Gastroesophageal sphincter (tissue), 4 donors: ENCODE data around the gene CARD14. TPM values are rescaled to one million over a fixed set of nuclear protein-coding genes. Genes with fewer than 3 reads are reported as not detected.

Experiments
- ATAC-seq: fragments of 150-250 bp; one replicate; pipeline ENCODE4 v1.9.1; 2016; ENCODE audit warnings: mild to moderate bottlenecking, moderate library complexity
- H3K27ac ChIP-seq, 4 donors: fragments of 200-600 bp; sonication (generic) in 3 of 4; 1 replicate in 3 of 4; 2 replicates in 1 of 4; pipeline ENCODE4 v1.5.1; 2016 to 2019
- H3K27me3 ChIP-seq: fragments of 200-600 bp; sonication (generic); one replicate; pipeline ENCODE4 v1.5.1; 2019
- H3K36me3 ChIP-seq, 2 donors: fragments of 200-600 bp; sonication (generic); one replicate each; pipeline ENCODE4 v1.5.1; 2019; ENCODE audit warnings: control low read depth in 1 of 2
- H3K4me1 ChIP-seq, 3 donors: fragments of 200-600 bp; sonication (generic); 1 replicate in 2 of 3; 2 replicates in 1 of 3; pipeline ENCODE4 v1.5.1; 2016 to 2019; ENCODE audit warnings: control low read depth in 2 of 3
- H3K4me3 ChIP-seq, 2 donors: fragments of 200-600 bp; sonication (generic); one replicate each; pipeline ENCODE4 v1.5.1; 2019; ENCODE audit warnings: mild to moderate bottlenecking in 1 of 2, moderate library complexity in 1 of 2
- H3K9me3 ChIP-seq, 3 donors: fragments of 200-600 bp; sonication (generic); one replicate each; pipeline ENCODE4 v1.5.1; 2017 to 2019; ENCODE audit warnings: control low read depth in 2 of 3
- CTCF ChIP-seq, 4 experiments: fragments of 200-600 bp in 2 of 4; fragments of 450-650 bp in 2 of 4; sonication (generic) in 1 of 4; IDR thresholded peaks; one replicate each; pipeline ENCODE4 v1.5.1; 2017 to 2019; ENCODE audit warnings: antibody characterized with exemption in 4 of 4, mild to moderate bottlenecking in 2 of 4, moderate library complexity in 2 of 4
- EP300 ChIP-seq: sonication (generic); formaldehyde crosslinking; IDR thresholded peaks from one replicate; pipeline ENCODE4 v1.6.1; 2017; ENCODE audit warnings: antibody characterized with exemption, mild to moderate bottlenecking
- POLR2A ChIP-seq, 2 donors: fragments of 450-650 bp; IDR thresholded peaks; one replicate each; pipeline ENCODE4 v1.6.1; 2017; ENCODE audit warnings: antibody characterized with exemption in 2 of 2, mild to moderate bottlenecking in 2 of 2, moderate library complexity in 1 of 2
- POLR2AphosphoS5 ChIP-seq: sonication (generic); formaldehyde crosslinking; IDR thresholded peaks from one replicate; pipeline ENCODE4 v1.6.1; 2017; ENCODE audit warnings: antibody characterized with exemption
- WGBS, 2 donors: methylation state at CpG; one replicate each; pipeline ENCODE4 v1.1.5; 2018; ENCODE audit warnings: low coverage in 1 of 2; 5-methylcytosine and 5-hydroxymethylcytosine counted together
- total RNA-seq, 4 donors: library from RNA; depleted of rRNA; stranded (reverse); fragments of >200 nt; gene quantifications; one replicate each; pipeline ENCODE4 v1.1.0, GENCODE V29; 2016

Gene CARD14
- total RNA-seq, 4 donors from 2014 or later, result 0.78 to 0.81 TPM; not detected in 2

GRCh38 chr17:80168371-80168770, 1.5 kb upstream of the CARD14 start:
- ATAC-seq, result no peak
- no peak overlapping the region for H3K4me3 ChIP-seq
- H3K36me3 ChIP-seq, result no peaks in the 10 kb centered on the region
- no peak overlapping the region for H3K27ac ChIP-seq
- TF ChIP-seq POLR2A (IDR thresholded peaks at IDR 0.05), result no peak
- no peak for TF ChIP-seq POLR2AphosphoS5
- no peak for TF ChIP-seq CTCF (IDR thresholded peaks at IDR 0.05)
- no peak for TF ChIP-seq EP300
- no peaks in the 10 kb centered on the region for H3K4me1 ChIP-seq
- H3K27me3 ChIP-seq, result peaks cover 15% of the 10 kb centered on the region
- 30% methylated on average over 4 of the region's 5 CpGs; no CpG with 5 or more reads in 1 of the 2 donors for WGBS, 2 donors
- H3K9me3 ChIP-seq, result no peaks in the 10 kb centered on the region

GRCh38 chr17:80169107-80169506, 723 bp upstream of the CARD14 start:
- TF ChIP-seq POLR2A (IDR thresholded peaks at IDR 0.05) (no peak), CTCF (IDR thresholded peaks at IDR 0.05) (no peak), POLR2AphosphoS5 (no peak), EP300 (no peak)
- Histone ChIP-seq H3K9me3 (no peaks in the 10 kb centered on the region), H3K4me1 (no peaks in the 10 kb centered on the region), H3K27ac (no peak overlapping the region), H3K4me3 (no peak overlapping the region), H3K27me3 (peaks cover 15% of the 10 kb centered on the region), H3K36me3 (no peaks in the 10 kb centered on the region)
- whole genome bisulfite sequencing, 2 donors, result 92 to 100% methylated on average over 3 to 5 of the region's 5 CpGs
- no peak for ATAC-seq

- H3K4me1 ChIP-seq, result no peaks in the 10 kb centered on the region
Measured at GRCh38 chr17:80171681-80172080, 1.9 kb downstream of the CARD14 start.

GRCh38 chr17:80173126-80173525, 3.3 kb downstream of the CARD14 start:
- Histone ChIP-seq H3K9me3 (no peaks in the 10 kb centered on the region), H3K27me3 (peaks cover 13% of the 10 kb centered on the region), H3K36me3 (no peaks in the 10 kb centered on the region), H3K4me1 (no peaks in the 10 kb centered on the region), H3K27ac (no peak overlapping the region), H3K4me3 (no peak overlapping the region)
- WGBS, 2 donors, result 82 to 84% methylated on average over 10 to 12 of the region's 12 CpGs
- ATAC-seq, result no peak
- no peak for TF ChIP-seq POLR2AphosphoS5
- no peak for TF ChIP-seq EP300
- no peak for TF ChIP-seq POLR2A (IDR thresholded peaks at IDR 0.05)
- no peak for TF ChIP-seq CTCF (IDR thresholded peaks at IDR 0.05)

More at GRCh38 chr17:80171681-80172080, 1.9 kb downstream of the CARD14 start:
- WGBS, 2 donors, result 33% methylated on average over 1 of the region's 7 CpGs; no CpG with 5 or more reads in 1 of the 2 donors
- no peaks in the 10 kb centered on the region for H3K36me3 ChIP-seq
- no peak overlapping the region for H3K27ac ChIP-seq
- H3K9me3 ChIP-seq, result no peaks in the 10 kb centered on the region
- H3K4me3 ChIP-seq, result no peak overlapping the region
- ATAC-seq, result no peak
- H3K27me3 ChIP-seq, result peaks cover 15% of the 10 kb centered on the region
- TF ChIP-seq CTCF (IDR thresholded peaks at IDR 0.05) (no peak), POLR2A (IDR thresholded peaks at IDR 0.05) (no peak), POLR2AphosphoS5 (no peak), EP300 (no peak)

DNA sequence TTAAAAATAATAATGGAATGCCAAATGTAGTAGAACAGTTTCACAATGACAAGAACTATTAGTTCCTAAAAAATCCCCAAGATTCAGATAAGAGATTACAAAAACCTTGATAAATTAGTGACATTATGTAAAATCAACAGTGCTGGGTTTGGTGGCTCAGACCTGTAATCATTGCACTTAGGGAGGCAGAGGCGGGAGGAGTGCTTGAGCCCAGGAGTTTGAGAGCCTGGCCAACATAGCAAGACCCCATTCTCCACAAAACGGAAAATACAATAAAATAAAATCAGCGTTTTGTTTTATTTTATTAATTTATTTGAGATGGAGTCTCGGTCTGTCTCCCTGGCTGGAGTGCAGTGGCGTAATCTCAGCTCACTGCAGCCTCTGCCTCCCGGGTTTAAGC, 4.1 kb downstream of the CARD14 start:
- H3K9me3 ChIP-seq, result no peaks in the 10 kb centered on the region
- TF ChIP-seq POLR2AphosphoS5 (no peak), EP300 (no peak), CTCF (IDR thresholded peaks at IDR 0.05) (no peak), POLR2A (IDR thresholded peaks at IDR 0.05) (no peak)
- 89 to 94% methylated on average over 3 to 6 of the region's 6 CpGs for WGBS, 2 donors
- ATAC-seq, result no peak
- no peaks in the 10 kb centered on the region for H3K36me3 ChIP-seq
- no peaks in the 10 kb centered on the region for H3K4me1 ChIP-seq
- peaks cover 18% of the 10 kb centered on the region for H3K27me3 ChIP-seq
- no peak overlapping the region for H3K27ac ChIP-seq
- no peak overlapping the region for H3K4me3 ChIP-seq
